ENCODE data around the gene SH3TC2. TPM values are rescaled to one million over a fixed set of nuclear protein-coding genes. Genes with fewer than 3 reads are reported as not detected.

Gene SH3TC2
- polyA plus RNA-seq, 1 donor (not counting 4 experiments of a cell fraction or from before 2014, with no cell fraction given), result 19.0 TPM

- no peak for DNase-seq (ENCODE audit: low read depth, low spot score)
- H3K9ac ChIP-seq (ENCODE audit: control insufficient read depth, extremely low read depth, insufficient read depth, low read length), result no peak overlapping the region
- TF ChIP-seq, protein P1, sequence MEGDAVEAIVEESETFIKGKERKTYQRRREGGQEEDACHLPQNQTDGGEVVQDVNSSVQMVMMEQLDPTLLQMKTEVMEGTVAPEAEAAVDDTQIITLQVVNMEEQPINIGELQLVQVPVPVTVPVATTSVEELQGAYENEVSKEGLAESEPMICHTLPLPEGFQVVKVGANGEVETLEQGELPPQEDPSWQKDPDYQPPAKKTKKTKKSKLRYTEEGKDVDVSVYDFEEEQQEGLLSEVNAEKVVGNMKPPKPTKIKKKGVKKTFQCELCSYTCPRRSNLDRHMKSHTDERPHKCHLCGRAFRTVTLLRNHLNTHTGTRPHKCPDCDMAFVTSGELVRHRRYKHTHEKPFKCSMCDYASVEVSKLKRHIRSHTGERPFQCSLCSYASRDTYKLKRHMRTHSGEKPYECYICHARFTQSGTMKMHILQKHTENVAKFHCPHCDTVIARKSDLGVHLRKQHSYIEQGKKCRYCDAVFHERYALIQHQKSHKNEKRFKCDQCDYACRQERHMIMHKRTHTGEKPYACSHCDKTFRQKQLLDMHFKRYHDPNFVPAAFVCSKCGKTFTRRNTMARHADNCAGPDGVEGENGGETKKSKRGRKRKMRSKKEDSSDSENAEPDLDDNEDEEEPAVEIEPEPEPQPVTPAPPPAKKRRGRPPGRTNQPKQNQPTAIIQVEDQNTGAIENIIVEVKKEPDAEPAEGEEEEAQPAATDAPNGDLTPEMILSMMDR (optimal IDR thresholded peaks at IDR 0.05 in 1 of 3, IDR thresholded peaks at IDR 0.05 in 1 of 3, conservative IDR thresholded peaks at IDR 0.05 in 1 of 3; ENCODE audit: extremely low read depth in 1 of 3, insufficient read depth in 2 of 3, low read length in 3 of 3), result no peak
- no peak for TF ChIP-seq EZH2 (IDR thresholded peaks at IDR 0.05; ENCODE audit: low read length)
- H3K9me3 ChIP-seq (ENCODE audit: control insufficient read depth, low read depth, low read length), result no peaks in the 10 kb centered on the region
- no peak overlapping the region for H3K27ac ChIP-seq (ENCODE audit: control insufficient read depth, insufficient read depth, low read length)
- FAIRE-seq, result no peak
- no peak overlapping the region for H3K4me3 ChIP-seq (ENCODE audit: control insufficient read depth in 2 of 3, extremely low read depth in 1 of 3, insufficient read depth in 2 of 3, low read depth in 1 of 3, low read length in 3 of 3)
- no peaks in the 10 kb centered on the region for H3K27me3 ChIP-seq (ENCODE audit: control insufficient read depth, extremely low read depth, insufficient read depth, low read length)
- dilution Hi-C loops (cut with MboI; ENCODE audit: extremely low pct_ligation_motif_present, low sequenced_read_pairs), result no loop called here
- H4K20me1 ChIP-seq (ENCODE audit: control insufficient read depth, extremely low read depth, insufficient read depth, low read length), result no peaks in the 10 kb centered on the region
- no peak overlapping the region for H2AFZ ChIP-seq (ENCODE audit: control insufficient read depth, low read length)
- H3K4me1 ChIP-seq (ENCODE audit: control insufficient read depth, extremely low read depth, insufficient read depth, low read length), result no peaks in the 10 kb centered on the region
- H3K9me1 ChIP-seq (ENCODE audit: control insufficient read depth, extremely low read depth, insufficient read depth, low read length), result no peaks in the 10 kb centered on the region
- no peaks in the 10 kb centered on the region for H3K79me2 ChIP-seq (ENCODE audit: control insufficient read depth, insufficient read depth, low read length)
- H3K36me3 ChIP-seq (ENCODE audit: control insufficient read depth in 2 of 2, extremely low read depth in 1 of 2, insufficient read depth in 2 of 2, low read length in 2 of 2), result peaks cover 18 to 25% of the 10 kb centered on the region in 2 experiments
- H3K4me2 ChIP-seq (ENCODE audit: control insufficient read depth, extremely low read depth, insufficient read depth, low read depth, low read length), result no peak overlapping the region
Observed at GRCh38 chr5:149042865-149043264, 20.0 kb downstream of the SH3TC2 start.

DNA sequence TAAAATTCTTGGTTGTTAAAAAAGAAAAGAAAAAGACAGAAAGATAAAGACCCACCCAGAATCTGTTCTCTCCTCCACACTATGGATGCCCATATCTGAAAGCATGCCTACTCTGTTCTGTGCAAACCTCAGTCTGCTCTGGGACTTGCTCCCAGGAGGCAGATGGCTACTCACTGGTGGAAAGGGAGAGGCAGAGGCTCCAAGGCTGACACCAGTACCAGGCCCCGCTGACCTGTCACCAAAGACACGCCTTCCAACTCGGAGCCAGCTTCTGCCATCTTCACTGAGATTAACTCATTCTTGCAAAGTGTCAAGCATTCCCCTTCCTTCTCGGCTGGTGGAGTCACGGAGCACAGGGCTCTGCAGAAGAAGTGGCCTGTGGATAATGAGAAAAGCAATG is 21.6 kb downstream of the SH3TC2 start:
- no peak for FAIRE-seq

More for the DNA sequence above, 21.6 kb downstream of the SH3TC2 start:
- no peaks in the 10 kb centered on the region for H3K4me1 ChIP-seq (ENCODE audit: control insufficient read depth, extremely low read depth, insufficient read depth, low read length)
- dilution Hi-C loops (cut with MboI; ENCODE audit: extremely low pct_ligation_motif_present, low sequenced_read_pairs), result no loop called here
- H3K27ac ChIP-seq (ENCODE audit: control insufficient read depth, insufficient read depth, low read length), result no peak overlapping the region
- no peak overlapping the region for H3K9ac ChIP-seq (ENCODE audit: control insufficient read depth, extremely low read depth, insufficient read depth, low read length)
- H3K79me2 ChIP-seq (ENCODE audit: control insufficient read depth, insufficient read depth, low read length), result no peaks in the 10 kb centered on the region
- H3K9me3 ChIP-seq (ENCODE audit: control insufficient read depth, low read depth, low read length), result no peaks in the 10 kb centered on the region
- H3K4me2 ChIP-seq (ENCODE audit: control insufficient read depth, extremely low read depth, insufficient read depth, low read depth, low read length), result no peak overlapping the region
- H3K4me3 ChIP-seq (ENCODE audit: control insufficient read depth in 2 of 3, extremely low read depth in 1 of 3, insufficient read depth in 2 of 3, low read depth in 1 of 3, low read length in 3 of 3), result no peak overlapping the region
- H3K36me3 ChIP-seq (ENCODE audit: control insufficient read depth in 2 of 2, extremely low read depth in 1 of 2, insufficient read depth in 2 of 2, low read length in 2 of 2), result peaks cover 23 to 26% of the 10 kb centered on the region in 2 experiments
- no peak overlapping the region for H2AFZ ChIP-seq (ENCODE audit: control insufficient read depth, low read length)
- H3K9me1 ChIP-seq (ENCODE audit: control insufficient read depth, extremely low read depth, insufficient read depth, low read length), result no peaks in the 10 kb centered on the region
- no peaks in the 10 kb centered on the region for H4K20me1 ChIP-seq (ENCODE audit: control insufficient read depth, extremely low read depth, insufficient read depth, low read length)
- TF ChIP-seq, protein P1 (optimal IDR thresholded peaks at IDR 0.05 in 1 of 3, IDR thresholded peaks at IDR 0.05 in 1 of 3, conservative IDR thresholded peaks at IDR 0.05 in 1 of 3; ENCODE audit: extremely low read depth in 1 of 3, insufficient read depth in 2 of 3, low read length in 3 of 3), result no peak
- no peak for TF ChIP-seq EZH2 (IDR thresholded peaks at IDR 0.05; ENCODE audit: low read length)
- no peaks in the 10 kb centered on the region for H3K27me3 ChIP-seq (ENCODE audit: control insufficient read depth, extremely low read depth, insufficient read depth, low read length)
- DNase-seq (ENCODE audit: low read depth, low spot score), result no peak

All from keratinocyte (primary cell).